Measurements from ENCODE around the gene ZFP3.
"Not testable (repeated sequence)": the region's sequence is repeated elsewhere in the genome, so short reads cannot be mapped to it uniquely, and the experiment has no call there.

The ZFP3 gene

GRCh38 chr17:5134571-5134970, 56.3 kb downstream of the ZFP3 start:
- H3K4me3 ChIP-seq (ENCODE audit: low read length); DNase-seq (ENCODE audit: low read depth, low spot score): not testable (repeated sequence)

GRCh38 chr17:5135131-5135712, 57.0 kb downstream of the ZFP3 start:
- not testable (repeated sequence) for H3K4me3 ChIP-seq (ENCODE audit: low read length); DNase-seq (ENCODE audit: low read depth, low spot score)

GRCh38 chr17:5135726-5136579, 57.7 kb downstream of the ZFP3 start:
- no peak for DNase-seq (ENCODE audit: low read depth, low spot score)

GRCh38 chr17:5136580-5137412, 58.5 kb downstream of the ZFP3 start:
- DNase-seq (ENCODE audit: low read depth, low spot score); H3K4me3 ChIP-seq (ENCODE audit: low read length): not testable (repeated sequence)

More at GRCh38 chr17:5135726-5136579, 57.7 kb downstream of the ZFP3 start:
- H3K4me3 ChIP-seq (ENCODE audit: low read length), result no peak overlapping the region

GRCh38 chr17:5137511-5138197, 59.4 kb downstream of the ZFP3 start:
- not testable (repeated sequence) for H3K4me3 ChIP-seq (ENCODE audit: low read length); DNase-seq (ENCODE audit: low read depth, low spot score)

GRCh38 chr17:5138198-5138544, 59.9 kb downstream of the ZFP3 start:
- not testable (repeated sequence) for H3K4me3 ChIP-seq (ENCODE audit: low read length); DNase-seq (ENCODE audit: low read depth, low spot score)

- H3K4me3 ChIP-seq (ENCODE audit: low read length), result no peak overlapping the region
- no peak for DNase-seq (ENCODE audit: low read depth, low spot score)
Observed at GRCh38 chr17:5138616-5139457, 60.6 kb downstream of the ZFP3 start.

- DNase-seq (ENCODE audit: low read depth, low spot score), result no peak
- H3K4me3 ChIP-seq (ENCODE audit: low read length), result no peak overlapping the region
Observed at GRCh38 chr17:5139458-5139732, 61.1 kb downstream of the ZFP3 start.

GRCh38 chr17:5142877-5143276, 64.6 kb downstream of the ZFP3 start:
- not testable (repeated sequence) for H3K4me3 ChIP-seq (ENCODE audit: low read length); DNase-seq (ENCODE audit: low read depth, low spot score)

Measured in Jurkat, Clone E6-1 (cell line).